CD4-positive, alpha-beta T cell treated with Interleukin-15 for 1 hour (primary cell): ENCODE results near the gene MS4A4E.
"Not testable (repeated sequence)": the region's sequence is repeated elsewhere in the genome, so short reads cannot be mapped to it uniquely, and the experiment has no call there.

Experiments
- DNase-seq: peaks from one replicate; pipeline ENCODE4 v3.0.0-alpha.2; 2020

The MS4A4E gene

DNA sequence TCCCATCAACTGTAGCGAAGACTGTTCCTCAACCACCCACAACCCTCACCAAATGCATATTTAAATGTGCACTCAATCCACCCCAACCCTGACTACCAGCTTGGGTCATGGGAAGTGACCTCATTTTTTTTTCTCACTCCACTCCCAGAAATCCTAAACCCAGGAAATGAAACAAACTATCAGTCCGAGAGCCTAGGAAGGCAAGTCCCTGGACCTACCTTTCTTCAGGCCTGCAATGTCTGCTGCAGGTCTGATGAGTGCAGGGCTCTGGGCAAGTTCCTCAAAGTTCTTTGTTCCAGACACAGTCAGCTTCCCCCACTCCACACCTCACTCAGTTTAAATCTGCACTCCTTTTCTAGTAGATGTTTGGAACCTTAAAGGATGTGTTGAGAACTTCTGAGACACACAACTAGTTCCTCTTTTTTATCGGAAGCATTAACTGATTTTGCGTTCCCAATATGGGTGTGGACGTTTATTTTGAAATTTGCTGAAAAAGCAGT, at the start of gene MS4A4E:
TSS of gene MS4A4E (minus strand) at position 398 of the 500 bp plus-strand sequence. CDS start 13,082 bp downstream, outside the sequence.
- no peak for DNase-seq

DNA sequence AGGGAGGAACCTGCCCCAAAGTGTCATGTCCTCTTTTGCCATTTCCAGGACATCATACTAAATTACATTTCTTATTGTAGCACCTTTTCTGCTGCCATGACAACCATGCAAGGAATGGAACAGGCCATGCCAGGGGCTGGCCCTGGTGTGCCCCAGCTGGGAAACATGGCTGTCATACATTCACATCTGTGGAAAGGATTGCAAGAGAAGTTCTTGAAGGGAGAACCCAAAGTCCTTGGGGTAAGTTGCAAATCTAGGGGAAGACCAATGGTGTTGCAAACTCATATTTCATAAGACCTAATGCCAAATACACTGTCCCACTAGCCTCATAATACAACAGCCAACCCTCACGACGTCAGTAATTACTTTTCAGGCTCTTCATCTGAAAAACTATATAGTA, 49.2 kb upstream of the MS4A4E start:
- DNase-seq: no peak

DNA sequence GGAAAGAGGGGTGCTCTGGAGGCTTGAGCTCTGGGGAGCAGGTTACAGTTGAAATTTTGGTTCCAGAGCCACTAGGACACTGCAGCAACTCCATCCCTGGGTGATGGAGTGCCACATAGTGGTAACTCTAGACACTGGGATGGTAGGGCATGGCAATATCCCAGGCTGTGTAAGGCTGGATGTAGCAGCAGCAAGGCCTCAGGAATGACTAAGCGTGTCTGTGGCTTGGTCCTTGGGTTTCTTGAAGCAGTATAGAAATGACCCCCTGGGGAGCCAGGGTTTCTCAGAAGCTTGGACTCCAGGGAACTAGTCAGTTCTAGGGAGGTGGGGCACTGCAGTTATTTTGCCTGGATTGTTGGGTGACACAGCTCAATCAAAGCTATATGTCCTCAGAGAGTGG, 45.6 kb upstream of the MS4A4E start:
- DNase-seq: no peak

DNA sequence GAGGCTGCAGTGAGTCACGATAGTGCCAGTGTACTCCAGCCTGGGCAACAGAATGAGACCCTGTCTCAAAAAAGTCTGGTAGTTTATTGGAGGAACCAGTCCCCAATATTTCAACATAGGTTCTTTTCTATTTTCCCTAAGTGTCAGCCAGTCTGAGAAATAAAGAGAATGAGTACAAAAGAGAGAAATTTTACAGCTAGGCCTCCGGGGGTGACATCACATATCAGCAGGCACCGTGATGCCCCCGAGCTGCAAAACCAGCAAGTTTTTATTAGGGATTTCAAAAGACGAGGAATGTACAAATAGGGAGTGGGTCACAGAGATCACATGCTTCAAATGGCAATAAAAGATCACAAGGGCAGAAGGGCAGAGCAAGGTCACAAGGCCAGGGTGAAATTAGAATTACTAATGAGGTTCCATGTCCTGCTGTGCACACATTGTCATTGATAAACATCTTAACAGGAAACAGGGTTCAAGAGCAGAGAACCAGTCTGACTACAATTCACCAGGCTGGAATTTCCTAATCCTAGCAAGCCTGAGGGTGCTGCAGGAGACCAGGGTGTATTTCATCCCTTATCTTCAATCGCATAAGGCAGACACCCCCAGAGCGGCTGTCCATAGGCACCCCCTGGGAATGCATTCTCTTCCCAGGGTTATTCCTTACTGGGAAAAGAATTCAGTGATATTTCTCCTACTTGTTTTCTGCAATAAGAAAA, 42.6 kb upstream of the MS4A4E start:
- DNase-seq: not testable (repeated sequence)

DNA sequence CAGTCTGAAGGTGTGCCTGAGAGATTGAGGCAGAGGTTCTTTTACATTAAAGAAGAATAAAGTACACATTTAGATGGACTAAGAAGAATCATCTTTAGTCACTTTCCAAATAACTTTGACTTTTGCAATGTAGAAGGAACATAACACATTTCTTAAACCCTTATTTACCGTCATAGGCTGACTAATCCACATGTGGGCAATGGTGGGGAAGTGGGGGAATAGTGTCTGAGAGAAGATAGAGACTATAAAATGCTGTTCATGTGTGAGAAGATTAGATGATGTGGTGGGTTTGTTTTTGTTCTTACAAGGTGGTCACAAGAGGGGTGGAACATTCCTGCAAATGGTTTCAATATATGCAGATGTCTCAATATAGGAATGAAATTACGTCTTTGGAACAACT, 39.3 kb upstream of the MS4A4E start:
- no peak for DNase-seq

DNA sequence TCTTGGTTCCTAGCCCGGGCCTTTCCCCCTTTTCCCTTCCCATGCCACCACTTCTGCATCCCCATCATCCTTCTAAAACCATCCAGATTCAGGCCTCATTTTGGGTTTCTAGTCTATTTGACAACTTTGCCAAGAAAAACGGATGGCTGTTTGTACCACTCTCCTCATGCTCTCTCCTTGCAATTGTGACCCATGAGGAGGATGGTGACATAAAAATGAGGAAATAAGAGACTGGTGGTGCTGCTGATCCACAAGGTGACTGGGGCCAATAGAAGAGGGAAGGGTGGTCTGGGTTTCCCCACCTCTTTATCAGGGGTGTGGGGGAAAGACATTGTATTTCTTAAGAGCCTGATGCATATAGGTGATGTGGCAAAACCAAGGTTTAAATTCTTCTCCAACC, 38.5 kb upstream of the MS4A4E start:
- DNase-seq: no peak

DNA sequence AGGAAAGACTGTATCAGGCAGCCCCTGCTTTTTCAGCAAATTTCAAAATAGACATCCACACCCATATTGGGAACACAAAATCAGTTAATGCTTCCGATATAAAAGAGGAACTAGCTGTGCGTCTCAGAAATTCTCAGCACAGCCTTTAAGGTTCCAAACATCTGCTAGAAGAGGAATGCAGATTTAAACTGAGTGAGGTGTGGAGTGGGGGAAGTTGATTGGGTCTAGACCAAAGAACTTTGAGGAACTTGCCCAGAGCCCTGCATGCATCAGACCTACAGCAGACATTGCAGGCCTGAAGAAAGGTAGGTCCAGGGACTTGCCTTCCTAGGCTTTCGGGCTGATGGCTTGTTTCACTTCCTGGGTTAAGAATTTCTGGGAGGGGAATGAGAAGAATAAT, 37.5 kb upstream of the MS4A4E start, which contains the start of gene MS4A4A:
TSS of gene MS4A4A (plus strand) at position 255 of the 400 bp plus-strand sequence. CDS start at position 265, 10 bp downstream.
- DNase-seq: peak; percentile 50

DNA sequence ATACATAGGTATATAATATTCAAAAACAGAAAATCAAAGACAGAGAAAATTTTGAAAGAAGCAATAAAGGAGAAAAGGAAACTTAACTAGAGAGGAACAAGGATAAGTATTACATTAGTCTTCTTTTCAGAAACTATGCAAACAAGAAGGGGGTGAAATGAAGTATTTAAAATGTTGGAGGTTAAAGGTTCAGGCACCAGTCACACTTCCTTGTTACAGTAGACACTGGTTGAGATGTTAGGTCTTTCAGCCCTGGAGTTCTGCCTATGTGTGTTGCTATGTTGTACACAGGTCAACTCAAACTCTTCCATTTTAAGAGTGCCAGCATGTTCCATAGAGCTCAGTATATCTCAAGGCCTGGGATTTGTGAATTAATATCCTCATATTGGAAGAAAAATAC, 31.5 kb upstream of the MS4A4E start:
- DNase-seq: no peak

DNA sequence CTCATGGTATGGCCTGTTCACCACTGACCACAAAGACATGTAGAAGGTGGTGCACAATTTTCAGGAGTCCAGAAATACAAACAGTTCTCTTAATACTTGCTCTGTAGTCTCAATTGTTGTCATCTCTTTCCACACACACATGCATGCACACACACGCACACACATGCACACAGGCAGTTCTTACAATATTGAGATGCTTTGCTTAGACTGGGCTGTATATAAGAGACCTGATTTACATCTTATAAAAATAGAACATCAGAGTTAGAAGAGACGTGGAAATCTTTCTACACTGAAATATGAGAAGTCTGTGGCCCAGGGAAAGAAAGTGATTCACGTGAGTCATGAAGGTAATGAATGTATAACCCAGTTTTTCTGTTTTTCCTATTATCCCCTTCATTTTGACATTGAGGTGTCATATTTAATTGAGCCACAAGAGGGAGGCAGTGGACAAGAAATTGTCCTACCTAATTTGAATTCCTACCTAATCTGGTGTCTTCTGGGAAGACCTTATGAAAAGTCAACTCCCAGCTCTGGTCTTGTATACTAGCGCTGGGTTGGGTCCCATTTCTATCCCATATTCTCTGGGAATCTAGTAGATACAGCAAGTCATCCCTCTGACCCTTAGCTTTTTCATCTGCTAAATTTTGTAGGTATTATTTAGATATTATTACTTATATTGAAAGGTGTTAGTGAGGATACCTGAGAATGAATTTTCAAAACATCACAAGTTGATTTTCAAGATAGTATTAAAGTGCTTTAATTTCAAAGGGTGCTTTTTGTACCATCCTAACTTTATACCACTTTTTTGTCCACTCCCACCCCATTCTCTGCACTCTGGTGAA, 22.7 kb upstream of the MS4A4E start:
- no peak for DNase-seq

DNA sequence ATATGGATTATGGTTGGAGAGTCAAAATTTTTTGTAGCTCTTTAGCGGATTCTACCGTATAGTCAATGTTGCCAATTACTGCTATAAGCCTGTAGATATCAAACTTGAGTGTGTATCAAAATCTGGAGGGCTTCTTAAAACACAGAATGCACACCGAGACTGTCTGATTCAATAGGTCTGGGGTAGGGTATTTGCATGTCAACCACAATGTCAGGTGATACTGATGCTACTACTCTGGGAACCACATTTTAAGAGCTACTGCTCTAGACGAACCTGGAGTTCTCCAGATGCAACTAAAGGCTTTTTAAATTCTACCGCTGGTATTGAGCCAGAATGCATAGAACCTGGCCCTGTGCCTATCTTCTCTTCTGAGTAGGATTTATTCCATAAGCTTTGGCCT, 21.7 kb upstream of the MS4A4E start:
- DNase-seq: no peak

DNA sequence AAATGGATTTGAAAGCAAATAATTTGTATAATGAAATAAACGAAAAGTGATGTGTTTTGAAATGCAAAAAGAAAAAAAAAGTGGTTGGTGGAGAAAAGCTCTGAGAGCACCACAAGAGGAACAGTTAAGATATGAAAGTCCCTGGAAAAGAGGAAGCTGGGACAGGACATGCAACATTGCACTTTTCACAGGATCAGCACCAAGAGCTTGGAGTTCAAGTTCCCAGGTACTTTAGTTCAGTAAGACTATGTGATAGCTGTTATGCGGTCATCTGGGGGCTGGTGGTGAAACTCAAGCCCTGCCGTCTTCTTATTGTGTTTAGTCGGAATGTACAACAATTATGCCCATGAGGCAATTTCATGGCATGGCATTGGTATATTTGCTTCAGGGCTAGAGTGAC, 20.5 kb upstream of the MS4A4E start:
- DNase-seq: no peak

DNA sequence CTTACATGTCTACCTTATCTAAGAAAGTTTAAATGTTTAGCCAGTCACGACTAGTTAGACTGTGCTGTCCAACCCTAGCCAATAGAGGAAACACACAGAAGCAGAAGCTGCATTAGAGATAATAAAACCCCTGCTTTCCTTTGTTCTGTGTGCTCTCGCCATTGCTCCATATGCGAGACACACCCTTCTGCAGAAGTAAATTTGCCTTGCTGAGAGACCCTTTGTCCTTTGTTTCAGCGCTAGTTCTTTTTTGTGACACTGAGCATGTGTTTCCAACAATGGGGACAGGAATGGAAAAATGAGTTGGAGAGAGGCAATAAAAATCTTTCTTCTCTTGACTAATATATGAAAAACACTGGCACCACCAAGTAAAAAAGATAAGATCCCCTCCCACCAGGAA, 18.1 kb upstream of the MS4A4E start:
- no peak for DNase-seq

DNA sequence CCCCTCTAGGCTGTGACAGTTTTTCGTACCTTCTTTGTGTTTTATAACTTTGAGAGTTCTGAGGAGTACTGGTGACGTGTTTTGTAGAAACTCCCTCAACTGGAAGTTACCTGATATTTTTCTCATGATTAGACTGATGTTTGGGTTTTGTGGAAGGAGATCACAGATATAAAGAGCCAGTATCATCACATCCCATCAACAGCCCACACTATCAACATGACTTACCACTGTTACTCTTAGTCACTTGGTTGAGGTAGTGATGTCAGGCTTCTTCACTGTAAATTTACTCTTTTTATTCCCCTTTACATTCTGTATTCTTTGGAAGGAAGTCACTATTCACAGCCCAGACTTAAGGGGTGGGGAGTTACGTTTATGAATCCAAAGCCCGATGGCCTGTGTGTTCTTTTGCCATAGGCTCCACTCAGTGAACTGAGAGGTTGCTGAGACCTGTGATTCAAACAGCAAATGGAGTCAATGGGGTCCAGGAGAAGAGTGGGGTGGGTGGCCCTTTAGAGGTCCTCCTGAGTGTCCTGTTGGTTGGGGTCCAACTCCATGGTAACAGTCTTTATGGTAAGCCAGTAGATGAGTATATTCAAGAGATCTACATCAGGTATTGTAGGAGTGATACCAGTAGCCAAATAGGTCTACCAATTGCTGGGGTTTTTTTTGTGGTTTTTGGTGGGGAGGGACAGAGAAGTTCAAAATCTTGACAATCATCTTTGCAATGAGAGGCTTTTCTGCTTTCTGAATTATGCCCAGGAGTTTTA, 15.2 kb upstream of the MS4A4E start:
- DNase-seq: no peak

DNA sequence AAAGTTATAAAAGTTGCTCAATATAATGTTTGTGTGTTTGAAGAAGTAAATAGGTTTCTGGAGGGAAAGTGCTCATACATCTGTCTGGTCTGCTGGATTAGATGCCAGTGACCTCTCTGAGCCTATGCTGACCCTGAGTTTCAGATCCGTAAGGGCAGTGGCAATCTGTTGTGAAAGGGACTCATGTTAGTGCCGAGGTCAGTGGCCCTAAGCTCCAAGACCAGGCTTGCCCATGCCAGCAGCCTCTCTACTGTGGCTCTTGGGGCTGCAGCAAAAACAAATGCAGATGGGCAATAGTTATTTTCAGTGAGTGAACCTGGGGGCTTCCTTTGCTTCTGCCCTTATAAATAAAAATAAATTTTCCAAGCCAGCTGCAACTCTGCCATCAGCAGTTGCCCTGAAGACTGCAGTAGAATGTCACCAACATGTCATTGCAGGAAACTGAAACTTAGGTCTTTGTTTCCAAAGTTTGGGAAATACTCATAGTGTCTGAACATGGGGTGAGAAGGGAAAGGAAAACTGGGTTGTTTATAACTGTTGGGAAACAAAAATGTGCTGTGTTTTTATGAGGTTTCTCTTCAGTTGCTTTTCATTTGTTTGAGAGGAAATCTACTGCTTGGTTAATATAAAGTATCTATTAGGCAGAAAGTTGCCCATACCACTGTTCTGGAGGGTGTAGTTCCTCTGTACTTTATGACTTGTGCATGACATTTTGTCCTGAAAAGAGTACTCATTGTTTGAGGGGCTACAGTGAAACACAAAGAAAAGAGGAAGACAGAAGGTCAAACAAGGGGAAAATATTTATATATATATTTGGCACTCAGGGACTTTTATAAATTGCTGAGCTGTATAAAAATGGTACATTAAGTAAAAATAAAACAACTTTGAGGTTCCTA, 9.5 kb upstream of the MS4A4E start:
- DNase-seq: no peak

DNA sequence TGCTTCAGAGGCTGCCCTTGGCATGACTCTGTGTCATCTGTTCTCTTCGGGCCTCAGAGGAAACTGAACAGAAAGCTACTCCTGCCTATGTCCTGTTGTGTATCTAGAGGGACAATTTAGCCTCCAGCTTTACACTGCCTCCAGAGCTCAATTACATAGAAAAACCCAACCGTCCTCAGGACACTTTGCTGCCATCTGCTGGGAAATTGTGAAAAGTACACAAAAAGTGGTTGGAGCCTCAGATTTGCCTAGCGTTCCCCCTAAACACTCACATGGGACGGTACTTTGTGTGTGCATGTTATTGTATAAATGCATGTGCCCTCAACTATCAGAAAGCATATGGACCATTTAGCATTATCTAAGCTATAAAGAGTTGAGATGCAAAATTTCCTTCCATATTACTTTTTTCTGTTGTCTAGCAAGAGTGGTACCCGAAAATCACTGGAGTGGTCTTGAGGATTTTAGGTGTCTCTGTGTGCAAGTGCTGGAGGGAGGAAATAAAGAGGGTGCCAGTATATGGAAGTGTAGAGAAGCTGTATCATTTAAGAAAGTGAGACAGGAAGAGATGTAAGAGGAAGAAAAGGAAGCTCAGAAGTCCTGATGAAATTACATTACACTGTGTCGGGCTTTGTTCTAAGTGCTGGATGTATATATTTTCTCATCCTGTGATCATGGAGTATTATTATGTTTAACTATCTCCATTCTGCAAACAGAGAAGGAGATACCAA, 8.7 kb upstream of the MS4A4E start:
- DNase-seq: peak; percentile 29

DNA sequence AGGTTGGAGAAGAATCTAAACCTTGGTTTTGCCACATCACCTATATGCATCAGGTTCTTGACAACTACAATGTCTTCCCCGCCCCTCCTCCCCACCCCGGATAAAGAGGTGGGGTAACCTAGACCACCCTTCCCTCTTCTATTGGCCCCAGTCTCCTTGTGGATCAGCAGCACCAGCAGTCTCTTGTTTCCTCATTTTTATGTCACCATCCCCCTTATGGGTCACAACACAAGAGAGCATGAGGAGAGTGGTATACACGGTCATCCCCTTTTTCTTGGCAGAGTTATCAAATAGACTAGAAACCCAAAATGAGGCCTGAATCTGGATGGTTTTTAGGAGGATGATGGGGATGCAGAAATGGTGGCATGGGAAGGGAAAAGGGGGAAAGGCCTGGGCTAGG, 1.2 kb downstream of the MS4A4E start:
- no peak for DNase-seq

DNA sequence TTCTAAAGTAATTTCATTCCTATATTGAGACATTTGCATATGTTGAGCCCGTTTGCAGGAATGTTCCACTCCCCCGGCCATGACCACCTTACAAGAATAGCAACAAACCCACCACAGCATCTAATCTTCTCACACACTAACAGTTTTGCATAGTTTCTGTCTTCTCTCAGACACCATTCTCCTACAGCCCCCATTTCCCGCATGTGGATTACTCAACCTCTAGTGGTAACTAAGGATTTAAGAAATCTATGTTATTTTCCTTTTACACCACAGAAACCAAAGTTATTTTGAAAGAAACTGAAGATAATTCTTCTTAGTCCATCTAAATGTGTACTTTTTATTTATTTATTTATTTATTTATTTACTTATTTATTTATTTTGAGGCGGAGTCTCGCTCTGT, 2.3 kb downstream of the MS4A4E start:
- DNase-seq: no peak

DNA sequence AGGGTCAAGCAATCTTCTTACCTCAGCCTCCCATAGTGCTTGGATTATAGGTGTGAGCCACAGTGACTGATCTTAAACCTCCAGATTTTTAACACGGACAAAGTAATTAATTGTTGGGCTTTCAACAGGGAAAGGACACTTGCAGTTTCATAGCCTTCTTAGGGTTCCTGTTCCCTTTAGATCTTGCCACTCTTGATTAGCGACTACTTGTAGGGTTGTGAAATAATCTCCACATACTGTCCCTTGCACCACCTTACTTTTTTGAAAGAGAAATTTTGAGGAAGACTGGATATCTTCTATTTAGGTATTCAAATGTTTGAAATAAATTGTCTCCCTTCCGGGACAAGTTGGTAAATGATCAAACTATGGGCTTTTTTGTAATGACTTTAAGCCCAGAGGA, 7.6 kb downstream of the MS4A4E start:
- DNase-seq: no peak

DNA sequence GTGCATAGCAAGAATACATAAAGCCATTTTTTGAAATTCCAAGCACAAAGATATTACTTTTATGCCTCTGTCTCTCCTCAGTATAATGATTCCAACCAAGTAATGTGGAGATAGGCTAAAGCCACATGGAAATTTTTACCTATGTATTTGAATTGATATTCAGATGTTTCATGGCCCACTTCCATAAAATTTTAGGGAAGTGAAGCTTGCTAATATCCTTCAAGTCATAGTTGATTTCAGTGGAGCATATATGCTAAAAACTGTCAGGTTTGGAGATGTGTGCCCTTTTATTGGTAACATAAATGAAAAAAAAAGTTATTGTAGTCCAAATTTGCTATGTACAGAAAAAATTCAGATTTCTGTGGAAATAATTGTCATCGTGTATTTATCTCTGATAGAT, 12.3 kb downstream of the MS4A4E start:
- no peak for DNase-seq

DNA sequence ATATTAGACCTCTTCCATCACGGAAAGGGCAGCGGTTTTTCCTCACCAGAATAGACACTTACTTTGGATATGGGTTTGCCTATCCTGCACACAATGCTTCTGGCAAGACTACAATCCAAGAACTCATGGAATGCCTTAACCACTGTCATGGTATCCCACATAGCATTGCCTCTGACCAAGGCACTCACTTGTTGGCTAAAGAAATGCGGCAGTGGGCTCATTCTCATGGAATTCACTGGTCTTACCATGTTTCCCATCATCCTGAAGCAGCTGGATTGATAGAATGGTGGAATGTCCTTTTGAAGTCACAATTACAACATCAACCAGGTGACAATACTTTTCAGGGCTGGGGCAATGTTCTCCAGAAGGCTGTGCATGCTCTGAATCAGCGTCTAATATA, 20.8 kb downstream of the MS4A4E start:
- DNase-seq: no peak

DNA sequence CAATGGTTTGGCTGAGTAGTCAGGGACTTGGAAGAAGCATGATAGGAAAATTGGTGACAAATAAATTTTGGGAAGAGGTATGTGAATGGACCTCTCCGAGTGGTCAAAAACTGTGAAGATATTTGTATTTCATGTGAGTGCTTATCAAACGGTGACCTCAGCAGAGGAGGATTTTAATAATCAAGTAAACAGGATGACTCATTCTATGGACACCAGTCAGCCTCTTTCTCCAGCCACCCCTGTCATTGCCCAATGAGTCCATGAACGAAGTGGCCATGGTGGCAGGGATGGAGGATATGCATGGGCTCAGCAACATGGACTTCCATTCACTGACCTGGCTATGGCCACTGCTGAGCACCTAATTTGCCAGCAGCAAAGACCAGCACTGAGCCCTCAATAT, 21.2 kb downstream of the MS4A4E start:
- DNase-seq: no peak

DNA sequence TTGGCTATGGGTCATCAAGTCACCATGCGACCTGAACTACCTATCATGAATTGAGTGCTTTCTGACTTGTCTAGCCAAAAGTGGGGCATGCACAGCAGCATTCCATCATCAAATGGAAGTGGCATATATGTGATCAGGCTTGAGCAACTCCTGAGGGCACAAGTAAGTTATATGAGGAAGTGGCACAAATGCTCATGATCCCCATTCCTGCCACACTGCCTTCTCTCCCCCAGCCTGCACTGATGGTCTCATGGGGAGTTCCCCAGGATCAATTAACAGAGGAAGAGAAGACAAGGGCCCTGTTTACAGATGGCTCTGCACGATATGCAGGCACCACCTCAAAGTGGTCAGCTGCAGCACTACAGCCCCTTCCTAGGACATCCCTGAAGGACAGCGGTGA, 21.8 kb downstream of the MS4A4E start:
- DNase-seq: no peak
